Neural progenitor cell (in vitro differentiated cells): ENCODE data around the gene PRKAG1. TPM values are rescaled to one million over a fixed set of nuclear protein-coding genes. Genes with fewer than 3 reads are reported as not detected.
A peak's percentile ranks its signal among the peaks of the same experiment; 100 is the strongest.

Experiments used
- DNase-seq: peaks from one replicate; pipeline ENCODE4 v3.0.0-alpha.2; 2016; ENCODE audit warnings: low spot score
- H2AFZ ChIP-seq: fragments of 200-600 bp; sonication (generic); replicated peaks from 2 replicates; pipeline ENCODE4 v1.6.1; 2016; ENCODE audit warnings: antibody characterized with exemption
- H3F3A ChIP-seq: fragments of 200-600 bp; sonication (generic); 2 replicates; pipeline ENCODE4 v1.6.1; 2016; ENCODE audit warnings: antibody characterized with exemption, low read depth
- H3K27ac ChIP-seq: fragments of 200-600 bp; sonication (generic); 2 replicates; pipeline ENCODE4 v1.5.1; 2016; ENCODE audit warnings: mild to moderate bottlenecking
- H3K27me3 ChIP-seq: fragments of 200-600 bp; sonication (generic); 2 replicates; pipeline ENCODE4 v1.6.1; 2016; ENCODE audit warnings: mild to moderate bottlenecking, moderate library complexity
- H3K36me3 ChIP-seq: fragments of 200-600 bp; sonication (generic); 2 replicates; pipeline ENCODE4 v1.5.1; 2016
- H3K4me1 ChIP-seq: fragments of 200-600 bp; sonication (generic); 2 replicates; pipeline ENCODE4 v1.6.1; 2016; ENCODE audit warnings: mixed run types
- H3K4me2 ChIP-seq: fragments of 200-600 bp; sonication (generic); 2 replicates; pipeline ENCODE4 v1.6.1; 2016
- H3K4me3 ChIP-seq: fragments of 200-600 bp; sonication (generic); 2 replicates; pipeline ENCODE4 v1.5.1; 2016
- H3K79me2 ChIP-seq: fragments of 200-600 bp; sonication (generic); 2 replicates; pipeline ENCODE4 v1.6.1; 2016; ENCODE audit warnings: low read depth
- H3K9ac ChIP-seq: fragments of 200-600 bp; sonication (generic); 2 replicates; pipeline ENCODE4 v1.6.1; 2016
- H3K9me3 ChIP-seq: fragments of 200-600 bp; sonication (generic); 2 replicates; pipeline ENCODE4 v1.5.1; 2016; ENCODE audit warnings: low read depth
- H4K20me1 ChIP-seq: fragments of 200-600 bp; sonication (generic); 2 replicates; pipeline ENCODE4 v1.6.1; 2016; ENCODE audit warnings: low read depth
- H3K27ac Mint-ChIP-seq: 3 replicates; pipeline ENCODE4 v1.8.0; 2021; ENCODE audit warnings: mixed read lengths
- H3K27me3 Mint-ChIP-seq: 2 replicates; pipeline ENCODE4 v1.8.0; 2022; ENCODE audit warnings: low read depth, mild to moderate bottlenecking, inconsistent platforms, moderate library complexity, mixed read lengths; ENCODE audit not compliant: insufficient read depth
- H3K36me3 Mint-ChIP-seq: 3 replicates; pipeline ENCODE4 v1.8.0; 2021; ENCODE audit warnings: mixed read lengths
- H3K4me1 Mint-ChIP-seq: 3 replicates; pipeline ENCODE4 v1.8.0; 2021; ENCODE audit warnings: mixed read lengths
- H3K4me3 Mint-ChIP-seq: 3 replicates; pipeline ENCODE4 v1.8.0; 2021; ENCODE audit warnings: mild to moderate bottlenecking, moderate library complexity, mixed read lengths
- H3K9me3 Mint-ChIP-seq: 3 replicates; pipeline ENCODE4 v1.8.0; 2020; ENCODE audit warnings: mixed read lengths
- CTCF ChIP-seq: fragments of 200-600 bp; sonication (generic); IDR thresholded peaks from 2 replicates; pipeline ENCODE4 v1.5.1; 2017; ENCODE audit warnings: antibody characterized with exemption, mild to moderate bottlenecking
- EZH2 ChIP-seq: fragments of 200-600 bp; sonication (generic); IDR thresholded peaks from 2 replicates; pipeline ENCODE4 v1.6.1; 2017; ENCODE audit warnings: antibody characterized with exemption, mild to moderate bottlenecking, moderate library complexity
- EZH2phosphoT487 ChIP-seq: fragments of 200-600 bp; sonication (generic); IDR thresholded peaks from 2 replicates; pipeline ENCODE4 v1.6.1; 2017; ENCODE audit warnings: antibody characterized with exemption
- total RNA-seq: library from RNA; depleted of rRNA; stranded (reverse); fragments of >200 nt; gene quantifications from 2 replicates; pipeline ENCODE4 v1.2.3, GENCODE V29; 2015; ENCODE audit warnings: low replicate concordance

The PRKAG1 gene
- total RNA-seq, 1 donor from 2014 or later: 41.8 TPM

GRCh38 chr12:49020441-49020840, 1.9 kb upstream of the PRKAG1 start:
- H3K36me3 ChIP-seq: no peaks in the 10 kb centered on the region
- no peaks in the 10 kb centered on the region for H3K79me2 ChIP-seq
- no peak for TF ChIP-seq EZH2phosphoT487
- TF ChIP-seq EZH2: no peak
- TF ChIP-seq CTCF: no peak
- no peak overlapping the region for H2AFZ ChIP-seq
- H3K4me2 ChIP-seq: no peak overlapping the region
- H3F3A ChIP-seq: peaks cover 30% of the 10 kb centered on the region
- H3K4me1 ChIP-seq: peaks cover 3% of the 10 kb centered on the region
- no peak for DNase-seq
- H3K36me3 Mint-ChIP-seq: peaks cover 24% of the 10 kb centered on the region
- H3K27me3 Mint-ChIP-seq: peaks cover 2% of the 10 kb centered on the region
- H3K4me3 Mint-ChIP-seq: no peak overlapping the region
- no peak overlapping the region for H3K4me3 ChIP-seq
- H3K27me3 ChIP-seq: no peaks in the 10 kb centered on the region
- no peaks in the 10 kb centered on the region for H4K20me1 ChIP-seq
- H3K27ac Mint-ChIP-seq: no peak overlapping the region
- H3K9me3 Mint-ChIP-seq: no peaks in the 10 kb centered on the region
- H3K4me1 Mint-ChIP-seq: peaks cover 19% of the 10 kb centered on the region
- H3K9ac ChIP-seq: no peak overlapping the region
- H3K9me3 ChIP-seq: no peaks in the 10 kb centered on the region
- no peak overlapping the region for H3K27ac ChIP-seq

GRCh38 chr12:49019443-49020324, 1.1 kb upstream of the PRKAG1 start:
- peaks cover 3% of the 10 kb centered on the region for H3K4me1 ChIP-seq
- no peaks in the 10 kb centered on the region for H3K36me3 ChIP-seq
- no peaks in the 10 kb centered on the region for H4K20me1 ChIP-seq
- TF ChIP-seq EZH2 (no peak), CTCF (peak; percentile 46), EZH2phosphoT487 (no peak)
- H3K9ac ChIP-seq: no peak overlapping the region
- Mint-ChIP-seq H3K27ac (no peak overlapping the region), H3K27me3 (peaks cover 2% of the 10 kb centered on the region), H3K4me1 (peaks cover 19% of the 10 kb centered on the region), H3K9me3 (no peaks in the 10 kb centered on the region), H3K36me3 (peaks cover 20% of the 10 kb centered on the region), H3K4me3 (peak overlapping the region; percentile 95)
- H2AFZ ChIP-seq: no peak overlapping the region
- peak overlapping the region; percentile 80 for H3K4me3 ChIP-seq
- H3K4me2 ChIP-seq: peak overlapping the region; percentile 91
- H3K79me2 ChIP-seq: no peaks in the 10 kb centered on the region
- no peaks in the 10 kb centered on the region for H3K9me3 ChIP-seq
- peak; percentile 38 for DNase-seq
- no peak overlapping the region for H3K27ac ChIP-seq
- H3K27me3 ChIP-seq: no peaks in the 10 kb centered on the region
- peaks cover 30% of the 10 kb centered on the region for H3F3A ChIP-seq

GRCh38 chr12:49019120-49019430, 499 bp upstream of the PRKAG1 start:
- Histone ChIP-seq H3K79me2 (no peaks in the 10 kb centered on the region), H3K27ac (peak overlapping the region; percentile 93), H4K20me1 (peaks cover 4% of the 10 kb centered on the region), H3K9ac (peak overlapping the region; percentile 64), H3K9me3 (no peaks in the 10 kb centered on the region), H3F3A (peaks cover 30% of the 10 kb centered on the region), H3K4me1 (peaks cover 3% of the 10 kb centered on the region), H3K4me2 (peak overlapping the region; percentile 91), H3K27me3 (no peaks in the 10 kb centered on the region), H3K4me3 (peak overlapping the region; percentile 80), H3K36me3 (no peaks in the 10 kb centered on the region), H2AFZ (peak overlapping the region; percentile 83)
- Mint-ChIP-seq H3K4me1 (peaks cover 19% of the 10 kb centered on the region), H3K27ac (peak overlapping the region; percentile 94), H3K9me3 (no peaks in the 10 kb centered on the region), H3K4me3 (peak overlapping the region; percentile 95), H3K36me3 (peaks cover 16% of the 10 kb centered on the region), H3K27me3 (peaks cover 2% of the 10 kb centered on the region)
- no peak for TF ChIP-seq CTCF
- TF ChIP-seq EZH2phosphoT487: no peak
- TF ChIP-seq EZH2: no peak
- DNase-seq: no peak
